GM18511 (cell line): ENCODE results near the gene SMAD1.

ENCODE experiments used
- ATAC-seq: cut with Tn5 transposase; IDR thresholded peaks from one replicate; pipeline ENCODE4 v1.9.1; 2021; ENCODE audit warnings: mild to moderate bottlenecking, moderate library complexity; ENCODE audit not compliant: unreplicated experiment

The SMAD1 gene

GRCh38 chr4:145488310-145488709 is 6.7 kb downstream of the SMAD1 start:
- peak; percentile 20 for ATAC-seq

GRCh38 chr4:145489556-145489955 is 7.9 kb downstream of the SMAD1 start:
- no peak for ATAC-seq

GRCh38 chr4:145490361-145490760 is 8.7 kb downstream of the SMAD1 start:
- no peak for ATAC-seq

- ATAC-seq: no peak
Observed at GRCh38 chr4:145490796-145491195, 9.1 kb downstream of the SMAD1 start.

- ATAC-seq: no peak
Observed at GRCh38 chr4:145492376-145492775, 10.7 kb downstream of the SMAD1 start.

- ATAC-seq: no peak
Observed at GRCh38 chr4:145493166-145493565, 11.5 kb downstream of the SMAD1 start.

GRCh38 chr4:145494666-145495270 is 13.1 kb downstream of the SMAD1 start:
- ATAC-seq: no peak

GRCh38 chr4:145496292-145496691 is 14.6 kb downstream of the SMAD1 start:
- no peak for ATAC-seq

- no peak for ATAC-seq
Observed at GRCh38 chr4:145497199-145498149, 15.8 kb downstream of the SMAD1 start.

- peak; percentile 53 for ATAC-seq
Observed at GRCh38 chr4:145498430-145498829, 16.8 kb downstream of the SMAD1 start.

- peak; percentile 68 for ATAC-seq
Observed at GRCh38 chr4:145501051-145501660, 19.5 kb downstream of the SMAD1 start.

- no peak for ATAC-seq
Observed at GRCh38 chr4:145502809-145503208, 21.2 kb downstream of the SMAD1 start.

- ATAC-seq: no peak
Observed at GRCh38 chr4:145503486-145504072, 21.9 kb downstream of the SMAD1 start.

GRCh38 chr4:145505995-145506394 is 24.3 kb downstream of the SMAD1 start:
- no peak for ATAC-seq

- no peak for ATAC-seq
Observed at GRCh38 chr4:145507636-145508035, 26.0 kb downstream of the SMAD1 start.

- no peak for ATAC-seq
Observed at GRCh38 chr4:145511913-145512522, 30.4 kb downstream of the SMAD1 start.

- ATAC-seq: no peak
Observed at GRCh38 chr4:145513020-145513621, 31.5 kb downstream of the SMAD1 start.

GRCh38 chr4:145520172-145520571 is 38.5 kb downstream of the SMAD1 start:
- peak; percentile 45 for ATAC-seq

GRCh38 chr4:145521282-145521681 is 39.6 kb downstream of the SMAD1 start:
- no peak for ATAC-seq

- no peak for ATAC-seq
Observed at GRCh38 chr4:145523117-145523516, 41.5 kb downstream of the SMAD1 start.

- peak; percentile 39 for ATAC-seq
Observed at GRCh38 chr4:145524552-145524951, 42.9 kb downstream of the SMAD1 start.
